Activated CD4-positive, alpha-beta T cell treated with anti-CD3 and anti-CD28 coated beads, Interleukin-10, Interleukin-2, amounts not matched to agents 100 ng/mL and 50 ng/mL, durations not matched to agents 16 hours and 8 hours (primary cell): ENCODE results near the gene ISOC2.
"Not testable (repeated sequence)": the region's sequence is repeated elsewhere in the genome, so short reads cannot be mapped to it uniquely, and the experiment has no call there.

ENCODE experiments used
- DNase-seq: peaks from one replicate; pipeline ENCODE4 v3.0.0-alpha.2; 2020

ISOC2 gene, protein sequence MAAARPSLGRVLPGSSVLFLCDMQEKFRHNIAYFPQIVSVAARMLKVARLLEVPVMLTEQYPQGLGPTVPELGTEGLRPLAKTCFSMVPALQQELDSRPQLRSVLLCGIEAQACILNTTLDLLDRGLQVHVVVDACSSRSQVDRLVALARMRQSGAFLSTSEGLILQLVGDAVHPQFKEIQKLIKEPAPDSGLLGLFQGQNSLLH

DNA sequence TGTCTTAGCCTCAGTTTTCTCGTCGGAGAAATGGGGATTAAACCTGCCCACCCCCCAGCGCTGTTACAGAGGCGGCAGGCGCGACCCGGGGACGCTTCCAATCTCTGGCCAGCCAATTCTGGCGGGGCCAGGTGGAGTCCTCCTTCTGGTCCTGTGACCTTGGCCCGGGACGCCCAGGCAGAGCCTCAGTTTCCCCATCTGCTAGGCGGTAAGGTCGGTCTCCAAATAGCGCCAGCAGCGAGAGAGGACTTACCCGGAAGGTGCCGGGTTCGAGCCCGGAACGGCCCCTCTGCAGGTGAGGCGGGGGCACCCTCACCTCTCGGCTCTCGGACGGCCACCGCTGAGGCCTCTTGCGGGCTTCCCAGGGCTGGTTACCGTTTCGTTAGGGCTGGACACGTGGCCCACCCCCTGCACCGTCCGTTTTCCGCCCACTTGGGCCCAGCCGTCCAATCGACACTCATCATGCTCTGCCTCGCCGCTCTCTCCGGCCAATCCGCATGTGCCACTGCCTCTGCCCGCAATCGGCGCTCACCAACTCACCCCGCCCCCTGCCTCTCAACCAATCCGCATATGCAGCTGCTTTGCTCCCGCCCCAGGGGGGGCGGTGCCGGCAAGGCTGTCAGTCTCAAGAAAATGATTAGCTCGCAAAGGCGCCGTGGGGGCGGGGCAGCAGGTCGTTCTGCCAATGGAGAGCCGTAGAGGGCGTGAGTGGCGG is at the start of gene ISOC2:
Gene ISOC2, minus strand, starts transcription at position 384 of the 715 bp plus-strand sequence. CDS start 5,156 bp downstream, outside the sequence.
- peak; percentile 100 for DNase-seq

- no peak for DNase-seq
These were observed 46.7 kb upstream of the ISOC2 start for GRCh38 chr19:55508120-55508519.

- no peak for DNase-seq
These were observed 43.5 kb upstream of the ISOC2 start for GRCh38 chr19:55504981-55505380.

DNA sequence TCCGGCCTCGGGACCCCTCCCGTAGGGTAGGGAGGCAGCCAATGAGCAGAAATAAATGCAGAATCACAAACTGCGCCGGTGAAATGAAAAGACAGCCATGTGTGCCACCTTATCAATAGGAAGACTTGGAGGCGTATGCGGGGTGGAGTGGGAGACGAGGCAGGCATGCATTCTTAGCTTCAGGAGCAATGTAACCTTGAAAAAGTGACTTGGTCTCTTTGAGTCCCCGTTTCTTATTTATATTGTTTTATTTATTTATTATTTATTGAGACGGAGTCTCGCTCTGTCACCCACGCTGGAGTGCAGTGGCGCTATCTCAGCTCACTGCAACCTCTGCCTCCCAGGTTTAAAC is 42.8 kb upstream of the ISOC2 start:
- no peak for DNase-seq

DNA sequence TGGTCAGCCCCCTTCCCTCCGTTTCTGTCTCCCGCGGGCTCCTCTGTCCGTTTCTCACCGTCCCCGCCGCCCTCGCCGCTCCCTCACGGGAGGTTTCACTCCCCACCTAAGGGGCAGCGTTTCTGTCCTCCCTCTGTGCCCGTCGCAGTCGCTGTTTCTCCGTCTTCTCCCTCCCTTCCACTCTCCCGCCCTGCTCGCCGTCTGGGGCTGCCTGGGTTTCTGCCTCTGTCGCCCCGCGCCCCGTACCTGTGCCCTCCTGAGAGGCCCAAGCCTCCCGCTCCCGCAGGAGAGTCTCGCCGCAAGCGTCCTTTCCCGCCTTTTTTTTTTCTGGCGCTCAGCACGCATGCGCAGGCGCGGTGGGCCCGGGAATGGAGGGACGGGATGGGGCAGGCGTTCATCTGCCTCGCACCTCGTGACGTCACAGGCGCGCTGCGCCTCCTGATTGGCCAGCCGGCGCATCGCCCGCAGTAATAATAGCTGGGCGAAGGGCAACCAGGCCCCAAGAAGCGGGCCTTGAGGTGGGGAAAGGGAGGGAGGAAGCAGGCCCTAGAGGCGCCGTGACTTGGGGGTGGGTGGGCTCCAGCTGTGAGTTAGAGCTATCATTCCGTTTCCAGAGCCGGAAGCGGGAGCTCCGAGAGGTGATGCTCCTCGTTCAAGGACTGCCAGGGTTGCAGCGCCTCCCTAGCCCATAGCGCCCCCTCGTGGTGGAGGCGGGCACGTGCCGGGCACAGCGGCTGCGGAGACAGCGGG is 42.2 kb upstream of the ISOC2 start:
- peak; percentile 95 for DNase-seq

GRCh38 chr19:55503157-55503501 is 41.7 kb upstream of the ISOC2 start:
- DNase-seq, result no peak

- no peak for DNase-seq
These were observed 40.9 kb upstream of the ISOC2 start for GRCh38 chr19:55502197-55502952.

- DNase-seq, result no peak
These were observed 39.0 kb upstream of the ISOC2 start for GRCh38 chr19:55500368-55500952.

DNA sequence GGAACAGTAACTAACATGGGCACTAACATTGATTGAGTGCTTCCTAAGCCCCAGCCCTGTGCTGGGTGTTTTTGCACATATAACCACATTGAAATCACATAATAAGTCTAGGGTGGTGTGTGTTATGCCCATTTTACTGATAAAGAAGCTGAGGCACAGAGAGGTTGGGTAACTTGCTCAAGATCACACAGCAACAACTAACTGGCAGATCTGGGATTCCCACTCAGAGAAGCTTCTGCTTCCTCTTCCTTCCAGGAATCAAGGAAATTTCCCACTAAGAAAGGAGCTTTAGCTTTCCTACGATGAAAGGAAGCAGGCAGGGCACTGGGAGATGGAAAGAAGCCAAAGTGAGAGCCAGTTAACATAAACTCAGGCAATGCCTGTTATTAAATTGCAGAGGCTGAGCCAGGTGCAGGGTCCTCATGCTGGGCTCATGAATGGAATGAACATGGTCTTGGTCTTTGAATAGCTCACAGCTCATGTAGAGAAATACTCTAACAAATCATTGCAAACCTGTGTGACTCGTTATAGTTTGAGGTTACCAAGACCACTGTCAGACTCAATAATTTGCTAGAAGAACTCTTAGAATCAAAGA is 36.9 kb upstream of the ISOC2 start:
- DNase-seq, result no peak

- no peak for DNase-seq
These were observed 36.3 kb upstream of the ISOC2 start for GRCh38 chr19:55497763-55498162.

GRCh38 chr19:55496820-55497219 is 35.4 kb upstream of the ISOC2 start:
- DNase-seq, result not testable (repeated sequence)

DNA sequence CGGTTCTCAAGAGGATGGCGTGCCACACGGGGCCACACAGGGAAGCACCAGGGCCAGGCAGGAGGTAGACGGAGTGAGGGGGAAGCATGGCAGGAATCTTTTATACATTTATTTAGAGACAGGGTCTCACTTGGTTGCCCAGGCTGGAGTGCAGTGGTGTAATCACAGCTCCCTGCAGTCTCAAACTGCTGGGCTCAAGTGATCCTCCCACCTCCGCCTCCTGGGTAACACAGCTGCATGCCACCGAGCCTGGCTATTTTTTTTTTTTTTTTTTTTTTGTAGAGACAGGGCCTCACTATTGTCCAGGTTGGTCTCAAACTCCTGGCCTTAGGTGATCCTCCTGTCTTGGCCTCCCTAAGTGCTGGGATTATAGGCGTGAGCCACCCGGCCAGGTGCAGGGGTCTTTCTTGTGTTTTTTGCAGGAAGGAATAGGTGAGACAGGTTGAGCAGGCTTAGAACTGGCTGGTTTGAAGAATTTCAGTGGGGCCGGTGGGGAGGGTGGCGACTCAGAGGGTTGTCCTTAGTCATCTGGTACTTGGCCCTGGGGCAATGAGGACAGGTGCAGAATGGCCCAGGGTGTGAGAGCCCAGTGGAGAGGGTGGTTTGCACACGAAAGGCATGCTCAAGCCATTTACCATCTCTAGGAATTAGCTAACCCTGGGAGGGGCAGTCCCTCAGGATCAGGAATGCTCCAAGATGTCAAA is 34.4 kb upstream of the ISOC2 start:
- no peak for DNase-seq

GRCh38 chr19:55494172-55494761 is 32.8 kb upstream of the ISOC2 start:
- DNase-seq, result no peak

DNA sequence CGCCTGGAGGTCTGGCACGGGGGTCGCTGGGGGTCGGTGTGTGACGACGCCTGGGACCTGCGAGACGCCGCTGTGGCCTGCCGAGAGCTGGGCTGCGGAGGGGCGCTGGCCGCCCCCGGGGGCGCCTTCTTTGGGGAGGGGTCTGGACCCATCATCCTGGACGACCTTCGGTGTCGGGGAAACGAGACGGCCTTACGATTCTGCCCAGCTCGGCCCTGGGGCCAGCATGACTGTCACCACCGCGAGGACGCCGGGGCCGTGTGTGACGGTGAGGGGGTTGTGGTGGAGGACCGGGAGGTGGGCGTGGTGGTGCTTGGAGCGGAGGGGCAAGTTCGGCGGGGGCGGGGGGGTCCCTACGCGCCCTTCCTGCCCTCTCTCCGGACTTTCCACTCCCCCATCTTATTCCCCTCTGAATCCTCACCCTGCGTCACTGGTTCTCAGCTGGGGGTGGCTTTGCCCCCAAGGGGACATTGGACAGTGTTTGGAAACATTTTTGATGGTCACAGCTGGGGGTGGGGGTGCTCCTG is 32.3 kb upstream of the ISOC2 start:
- no peak for DNase-seq

DNA sequence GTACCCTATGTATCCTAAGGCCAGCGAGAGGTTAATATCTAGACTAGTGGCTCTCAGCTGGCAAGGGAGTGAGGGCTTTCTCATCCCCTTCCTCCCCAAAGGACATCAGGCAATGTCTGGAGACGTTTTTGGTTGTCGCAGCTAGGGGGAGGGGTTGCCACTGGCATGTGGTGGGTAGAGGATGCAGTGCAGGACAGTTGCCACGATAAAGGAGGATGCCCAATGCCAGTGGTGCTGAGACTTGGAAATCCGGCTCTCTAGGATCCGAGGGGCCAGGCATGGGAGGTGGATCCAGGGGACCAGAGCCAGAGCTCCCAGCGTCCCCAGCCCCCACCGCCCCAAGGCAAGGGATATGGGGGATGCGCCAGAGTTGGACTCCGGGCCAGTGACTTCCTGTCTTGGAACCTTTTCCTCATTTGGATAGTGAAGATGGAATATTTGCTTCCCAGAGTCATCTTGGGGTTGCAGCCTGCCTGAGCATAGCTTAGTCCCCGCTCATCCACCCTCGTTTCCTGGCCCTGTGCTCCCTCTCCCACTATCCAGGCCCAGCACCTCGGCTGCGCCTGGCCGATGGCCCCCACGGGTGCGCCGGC is 31.7 kb upstream of the ISOC2 start:
- DNase-seq, result no peak

DNA sequence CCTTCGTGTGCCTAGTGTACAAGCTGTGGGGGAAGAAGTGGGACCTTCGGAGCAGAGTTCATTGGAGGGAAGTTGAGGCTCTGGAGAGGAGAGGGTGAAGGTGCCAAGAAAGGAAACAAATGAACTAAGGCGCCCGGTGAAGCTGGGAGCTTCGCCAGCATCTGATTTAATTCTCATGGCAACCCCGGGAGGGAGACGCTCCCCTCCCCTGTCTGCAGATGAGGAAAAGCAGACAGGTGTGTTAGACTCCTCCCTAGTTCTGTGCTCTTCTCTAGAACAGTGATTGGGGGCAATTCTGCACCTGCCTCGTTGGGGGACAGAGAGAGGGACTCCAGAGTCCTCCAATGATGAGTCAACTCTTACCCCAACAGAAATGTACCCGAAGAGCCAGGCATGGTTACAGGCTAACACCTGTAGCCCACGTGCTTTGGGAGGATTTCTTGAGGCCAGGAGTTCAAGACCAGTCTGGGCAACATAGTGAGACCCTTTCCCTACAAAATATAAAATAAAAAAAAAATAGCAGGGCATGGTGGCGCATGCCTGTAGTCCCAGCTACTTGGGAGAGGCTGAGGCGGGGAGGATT is 31.0 kb upstream of the ISOC2 start:
- no peak for DNase-seq

- no peak for DNase-seq
These were observed 30.3 kb upstream of the ISOC2 start for GRCh38 chr19:55491546-55492360.

GRCh38 chr19:55490478-55491432 is 29.3 kb upstream of the ISOC2 start:
- no peak for DNase-seq
